GM12865 (cell line): ENCODE results near the gene WDR48.

ENCODE experiments used
- DNase-seq: peaks from one replicate; pipeline ENCODE4 v3.0.0; 2010; ENCODE audit warnings: low read depth
- H3K4me3 ChIP-seq: 2 replicates; pipeline ENCODE4 v1.5.1; 2011; ENCODE audit warnings: mild to moderate bottlenecking, low read depth, low read length, control low read depth
- CTCF ChIP-seq: IDR thresholded peaks from 2 replicates; pipeline ENCODE4 v1.5.1; 2011; ENCODE audit warnings: low read length, control low read depth, low read depth, inconsistent platforms; ENCODE audit not compliant: insufficient read depth; ENCODE audit errors: missing control alignments

WDR48 gene

GRCh38 chr3:39079530-39079929, 27.7 kb downstream of the WDR48 start:
- DNase-seq: no peak
- TF ChIP-seq CTCF: no peak
- no peak overlapping the region for H3K4me3 ChIP-seq

- H3K4me3 ChIP-seq: no peak overlapping the region
- DNase-seq: no peak
- TF ChIP-seq CTCF: no peak
Measured at GRCh38 chr3:39080026-39080425, 28.2 kb downstream of the WDR48 start.

GRCh38 chr3:39082666-39083313, 31.0 kb downstream of the WDR48 start:
- no peak for DNase-seq
- H3K4me3 ChIP-seq: no peak overlapping the region
- TF ChIP-seq CTCF: no peak

- TF ChIP-seq CTCF: no peak
- H3K4me3 ChIP-seq: no peak overlapping the region
- peak; percentile 28 for DNase-seq
Measured at GRCh38 chr3:39086144-39086543, 34.3 kb downstream of the WDR48 start.

DNA sequence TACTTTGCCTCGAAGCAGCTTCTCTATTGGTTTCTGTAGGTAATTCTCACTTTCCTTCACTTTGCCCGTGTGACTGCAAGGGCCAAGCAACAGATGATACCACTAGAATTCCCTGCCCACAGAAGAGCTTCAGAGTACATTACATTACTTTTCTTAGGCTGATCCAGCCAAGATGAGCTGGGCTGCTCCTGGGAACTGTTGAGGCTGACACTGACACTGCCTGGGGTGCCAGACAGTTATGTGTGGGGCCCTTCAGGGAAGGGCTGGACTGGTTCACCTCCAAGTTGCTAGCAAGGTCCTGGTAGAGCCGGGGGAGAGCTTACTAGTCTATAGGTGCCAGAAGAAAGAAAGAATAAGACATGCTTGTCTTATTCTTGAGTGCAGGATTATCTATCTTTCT, 36.6 kb downstream of the WDR48 start:
- no peak for DNase-seq
- no peak for TF ChIP-seq CTCF
- no peak overlapping the region for H3K4me3 ChIP-seq

- no peak overlapping the region for H3K4me3 ChIP-seq
- DNase-seq: no peak
- TF ChIP-seq CTCF: no peak
Measured at GRCh38 chr3:39088889-39089288, 37.1 kb downstream of the WDR48 start.

DNA sequence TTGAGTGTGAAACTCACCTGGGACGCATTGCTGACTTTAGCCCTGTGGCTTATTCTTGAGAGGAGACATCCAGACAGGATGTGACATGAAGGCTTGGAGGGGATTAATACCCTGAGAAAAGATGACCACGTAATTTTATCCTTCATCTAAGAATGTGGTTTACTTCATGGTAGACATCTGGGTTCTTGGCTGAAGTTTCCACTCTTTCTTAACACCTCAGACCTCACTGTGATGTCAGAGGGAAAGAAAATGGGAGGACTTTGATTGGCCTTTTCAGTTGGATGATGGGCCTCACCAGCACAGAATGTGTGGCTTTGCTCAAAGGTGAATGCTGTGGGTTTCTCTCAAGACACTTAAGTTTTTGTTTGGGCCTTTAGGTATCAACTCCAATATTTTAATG, 39.1 kb downstream of the WDR48 start:
- DNase-seq: no peak
- H3K4me3 ChIP-seq: no peak overlapping the region
- TF ChIP-seq CTCF: no peak
